Midbrain (tissue), 1 donor: ENCODE data around the gene RHOJ.

ENCODE experiments used
- DNase-seq: peaks from one replicate; lab custom pipeline; 2025; lab: John Stamatoyannopoulos, UW

Gene RHOJ

GRCh38 chr14:63205866-63206265 lies 1.6 kb downstream of the RHOJ start:
- no peak for DNase-seq

DNA sequence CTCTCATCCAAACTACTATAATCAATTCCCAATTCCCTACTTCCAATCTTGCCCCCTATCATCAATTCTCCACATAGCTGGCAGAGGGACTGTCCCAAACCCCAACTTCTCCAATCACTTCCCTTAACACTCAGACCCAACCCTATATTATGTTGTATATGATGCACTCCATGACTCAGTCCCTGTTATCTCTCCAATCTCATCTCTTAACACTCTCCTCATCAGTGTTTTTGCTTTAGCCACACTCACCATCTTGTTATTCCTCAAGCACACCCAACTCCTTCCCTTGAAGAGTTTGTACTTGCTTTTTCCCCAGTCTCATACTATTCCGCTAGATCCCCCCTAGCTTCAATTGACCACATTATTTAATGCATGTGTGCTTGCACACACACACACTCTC lies 4.9 kb downstream of the RHOJ start:
- DNase-seq: no peak

DNA sequence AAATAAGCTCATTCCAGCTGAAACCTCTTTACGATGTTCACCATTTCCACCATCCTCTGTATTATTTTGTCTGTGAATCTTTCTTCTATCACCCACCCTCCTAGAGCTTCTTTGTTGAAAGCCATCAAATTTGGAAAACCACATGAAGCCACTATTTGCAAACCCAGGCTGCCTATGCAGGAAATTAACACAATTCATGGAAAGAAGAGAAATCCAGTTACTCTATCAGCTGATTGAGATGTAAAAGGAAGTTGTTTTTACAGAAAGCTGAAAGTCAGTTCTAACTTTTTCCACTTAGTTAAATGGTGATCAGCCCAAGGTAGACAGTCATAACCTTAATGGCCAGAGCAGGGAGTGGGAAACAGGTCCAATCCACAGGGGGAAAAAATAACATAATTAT lies 6.6 kb downstream of the RHOJ start:
- DNase-seq: no peak

GRCh38 chr14:63212209-63212608 lies 8.0 kb downstream of the RHOJ start:
- no peak for DNase-seq

GRCh38 chr14:63212776-63213500 lies 8.7 kb downstream of the RHOJ start:
- DNase-seq: no peak

- DNase-seq: no peak
Observed at GRCh38 chr14:63214417-63215196, 10.4 kb downstream of the RHOJ start.

DNA sequence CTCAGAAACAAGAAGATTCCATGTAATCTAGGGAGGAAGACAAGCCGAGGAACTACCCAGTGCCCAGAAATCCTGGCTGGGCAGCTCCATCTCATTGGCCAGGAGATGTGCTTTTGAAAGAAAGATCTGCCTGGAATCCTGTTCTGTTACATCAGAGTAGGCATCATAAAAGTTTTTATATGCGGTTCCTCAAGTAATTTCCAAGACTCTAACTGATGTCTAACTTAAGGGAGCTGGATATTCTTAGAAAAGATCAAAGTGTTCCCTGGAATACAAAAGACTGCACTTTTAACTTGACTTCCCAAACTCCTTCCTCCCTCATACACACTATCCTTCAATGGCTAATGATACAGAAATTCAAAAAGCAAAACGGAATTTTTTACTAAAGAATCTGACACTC lies 16.3 kb downstream of the RHOJ start:
- no peak for DNase-seq

- DNase-seq: no peak
Observed at GRCh38 chr14:63223596-63223995, 19.4 kb downstream of the RHOJ start.

GRCh38 chr14:63224196-63224595 lies 20.0 kb downstream of the RHOJ start:
- no peak for DNase-seq

DNA sequence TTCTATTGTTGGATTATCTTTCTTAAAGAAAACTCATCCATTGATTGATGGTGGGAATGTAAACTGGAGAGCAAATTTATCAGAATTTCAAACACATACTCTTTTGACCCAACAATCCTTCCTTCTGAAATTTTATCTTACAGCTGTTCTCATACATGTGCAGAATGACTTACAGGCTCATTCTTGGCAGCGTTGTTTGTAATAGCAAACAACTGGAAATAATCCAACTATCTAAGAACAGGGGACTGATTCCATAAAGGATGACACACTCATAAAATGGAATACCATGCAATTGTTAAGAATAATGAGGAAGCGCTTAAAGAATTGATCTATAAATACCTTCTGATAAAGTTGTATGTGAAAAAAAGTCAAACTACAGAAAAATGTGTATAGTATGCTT lies 24.0 kb downstream of the RHOJ start:
- DNase-seq: no peak

- no peak for DNase-seq
Observed at GRCh38 chr14:63229330-63230059, 25.3 kb downstream of the RHOJ start.

GRCh38 chr14:63231766-63232165 lies 27.5 kb downstream of the RHOJ start:
- no peak for DNase-seq

DNA sequence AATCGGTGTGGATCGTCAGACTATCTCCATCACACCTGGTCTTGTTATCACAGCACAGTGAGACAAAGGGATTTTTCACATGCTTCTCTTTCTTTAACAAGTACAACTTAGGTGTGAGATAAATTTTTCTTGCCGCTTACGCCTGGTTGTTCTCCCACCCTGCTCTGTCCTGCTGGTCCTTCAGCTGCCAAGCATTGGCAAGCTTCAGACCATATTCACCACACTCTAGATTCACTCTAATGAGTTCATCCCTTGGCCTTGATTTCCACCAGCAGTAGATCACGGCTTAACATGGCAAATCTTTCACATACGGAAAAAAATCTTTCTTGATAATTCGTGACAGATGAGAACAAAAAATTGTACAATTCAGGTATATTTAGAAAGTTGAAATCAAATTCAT lies 33.5 kb downstream of the RHOJ start:
- DNase-seq: no peak

- no peak for DNase-seq
Observed at GRCh38 chr14:63240221-63240620, 36.0 kb downstream of the RHOJ start.

DNA sequence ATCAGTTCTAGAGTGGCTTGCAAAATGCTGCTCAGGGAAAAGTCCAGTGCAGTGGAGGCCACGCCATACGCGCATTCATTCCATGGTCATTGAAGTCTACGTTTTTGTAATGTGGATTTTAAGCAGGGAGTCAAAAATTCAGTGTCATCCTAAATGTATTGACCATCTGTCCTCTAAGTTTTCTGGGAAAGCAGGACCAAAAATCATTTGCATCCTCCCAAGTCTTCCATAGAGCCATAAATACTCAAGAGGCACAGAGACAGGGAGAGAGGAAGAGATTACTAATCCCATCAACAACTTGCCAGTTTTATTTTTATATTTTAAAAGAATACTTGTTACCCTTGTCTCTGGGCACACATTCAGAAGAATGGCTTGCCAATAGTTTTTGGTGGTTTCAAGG lies 36.9 kb downstream of the RHOJ start:
- DNase-seq: no peak

DNA sequence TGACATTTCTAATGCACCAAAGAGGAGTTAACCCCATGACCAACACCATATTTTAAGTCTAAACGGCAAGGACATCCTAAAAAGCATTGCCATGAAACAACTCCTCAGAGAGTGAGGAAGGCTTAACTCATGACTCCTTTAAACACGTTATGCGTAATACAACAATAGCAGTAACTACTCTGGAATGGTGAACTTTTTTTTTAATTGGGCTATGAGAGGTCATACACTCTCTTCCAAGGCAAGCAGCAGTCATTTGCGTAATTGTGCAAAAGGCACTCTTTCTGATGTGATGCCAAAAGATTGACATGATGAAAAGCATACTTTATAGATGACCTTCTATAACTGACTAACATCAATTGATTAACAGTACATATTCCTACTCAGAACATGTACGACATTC lies 39.4 kb downstream of the RHOJ start:
- no peak for DNase-seq

DNA sequence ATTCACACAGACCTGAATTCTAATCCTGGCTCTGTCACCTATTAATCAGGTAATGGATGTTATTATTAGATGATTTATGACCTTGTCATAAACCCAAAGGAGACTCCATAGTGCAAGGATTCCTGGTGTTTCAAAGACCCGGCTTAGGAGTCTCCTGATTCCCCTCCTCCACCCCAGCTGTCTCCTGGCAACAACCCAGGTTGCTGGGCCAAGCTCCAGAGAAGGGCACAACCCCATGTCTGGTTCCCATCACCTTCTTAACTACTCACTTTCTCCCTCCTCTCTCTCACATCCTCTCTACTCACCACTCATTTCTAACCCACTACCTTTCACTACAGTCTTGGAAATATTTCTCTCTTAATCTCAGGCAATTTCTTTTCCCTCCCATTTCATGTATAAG lies 41.6 kb downstream of the RHOJ start:
- DNase-seq: no peak

DNA sequence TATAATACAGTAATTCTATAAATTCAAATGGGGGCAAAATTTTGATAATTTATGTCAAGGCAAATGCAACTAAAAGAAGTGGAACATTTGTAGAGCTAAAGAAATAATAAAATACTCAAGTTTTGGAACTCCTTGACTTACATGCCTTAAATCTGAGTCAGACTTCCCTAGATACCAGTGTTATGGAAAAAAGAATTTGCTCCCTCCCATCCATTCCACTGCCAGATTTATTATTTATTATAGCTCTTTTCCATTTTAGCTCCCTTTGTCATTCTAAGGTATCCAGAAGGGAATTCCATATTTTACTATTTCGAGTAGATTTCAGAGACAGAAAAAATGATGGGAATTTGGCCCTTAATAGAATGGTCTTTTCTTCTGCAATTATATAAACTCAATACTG lies 44.0 kb downstream of the RHOJ start:
- no peak for DNase-seq

DNA sequence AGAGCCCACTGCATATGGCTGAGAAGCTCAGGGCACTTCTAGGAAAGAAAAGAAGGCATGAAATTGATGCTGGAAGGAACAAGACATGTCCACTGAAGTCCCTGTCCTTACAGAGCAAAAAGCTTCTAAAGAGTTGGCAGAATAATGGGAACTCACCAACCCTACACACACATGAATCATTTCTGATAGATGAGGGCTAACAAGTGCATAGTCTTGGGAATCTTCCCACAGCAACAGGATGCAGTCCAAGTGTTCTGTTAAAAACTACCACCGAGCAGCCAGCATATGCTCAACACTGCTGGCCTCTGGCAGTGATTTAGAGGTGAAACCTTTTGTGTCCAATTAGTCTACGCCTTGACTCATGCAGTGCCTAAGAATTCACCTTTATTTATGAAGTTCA lies 44.8 kb downstream of the RHOJ start:
- DNase-seq: no peak

GRCh38 chr14:63257299-63257698 lies 53.1 kb downstream of the RHOJ start:
- no peak for DNase-seq

DNA sequence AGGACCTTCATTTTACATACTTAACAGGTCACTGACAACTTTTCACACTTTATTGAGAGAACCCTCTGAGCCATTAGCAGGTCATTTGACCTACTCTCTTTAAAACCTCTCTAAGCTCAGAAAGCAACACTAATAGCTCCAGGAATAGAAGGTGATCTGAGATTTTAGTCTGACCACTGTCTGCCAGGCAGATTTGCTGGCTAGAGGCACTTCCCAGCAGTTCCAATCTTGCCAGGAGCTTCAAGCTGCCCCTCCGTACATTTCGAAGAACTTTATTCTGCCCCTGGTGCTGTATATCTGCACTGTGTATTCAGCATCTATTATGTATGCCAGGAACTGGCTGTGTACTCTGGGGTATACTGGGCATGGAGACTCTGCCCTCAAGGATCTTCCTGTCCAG lies 58.2 kb downstream of the RHOJ start:
- DNase-seq: no peak

GRCh38 chr14:63266106-63266505 lies 61.9 kb downstream of the RHOJ start:
- no peak for DNase-seq

- DNase-seq: no peak
Observed at GRCh38 chr14:63267171-63267570, 62.9 kb downstream of the RHOJ start.
